GM19324 (cell line): ENCODE measurements around the gene VSX1.

Experiments
- ATAC-seq: cut with Tn5 transposase; IDR thresholded peaks from one replicate; pipeline ENCODE4 v1.9.1; 2021; ENCODE audit warnings: mild to moderate bottlenecking, moderate library complexity; ENCODE audit not compliant: unreplicated experiment, low FRiP score

VSX1 gene

GRCh38 chr20:25054995-25055629 lies 26.8 kb downstream of the VSX1 start:
- no peak for ATAC-seq

DNA sequence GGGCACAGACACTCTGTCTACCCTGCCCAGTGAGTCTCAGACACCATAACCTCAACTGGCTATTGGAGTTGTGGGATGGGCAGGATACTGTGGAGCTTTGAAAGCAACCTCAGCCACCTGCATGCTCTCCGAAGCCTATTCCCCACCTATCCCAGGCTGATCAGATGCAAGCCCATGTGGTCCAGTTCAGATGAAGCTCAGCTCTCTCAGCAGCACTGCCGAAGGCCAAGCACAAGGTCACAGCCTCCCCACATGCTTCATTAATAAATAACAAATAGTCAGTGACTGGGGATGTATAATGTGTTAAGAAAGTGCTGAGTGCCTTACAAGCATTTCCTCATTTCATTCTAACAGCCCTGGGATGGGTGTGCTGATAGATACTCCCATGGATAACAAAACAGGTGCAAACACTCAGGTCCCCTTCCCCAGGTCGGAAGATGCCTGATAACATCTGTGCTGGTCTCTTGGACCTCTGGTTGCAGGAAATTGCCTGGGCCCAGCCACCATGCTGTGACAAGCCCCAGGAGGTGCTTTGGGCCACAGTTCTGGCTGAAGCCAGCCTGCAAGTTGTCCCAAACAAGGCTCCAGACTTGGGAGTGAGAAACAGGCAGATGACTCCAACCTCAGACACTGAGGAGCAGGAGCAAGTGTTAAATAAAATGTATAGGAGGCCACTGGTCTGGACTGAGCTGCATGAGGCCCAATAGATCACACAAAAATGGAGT lies 27.7 kb downstream of the VSX1 start:
- no peak for ATAC-seq

DNA sequence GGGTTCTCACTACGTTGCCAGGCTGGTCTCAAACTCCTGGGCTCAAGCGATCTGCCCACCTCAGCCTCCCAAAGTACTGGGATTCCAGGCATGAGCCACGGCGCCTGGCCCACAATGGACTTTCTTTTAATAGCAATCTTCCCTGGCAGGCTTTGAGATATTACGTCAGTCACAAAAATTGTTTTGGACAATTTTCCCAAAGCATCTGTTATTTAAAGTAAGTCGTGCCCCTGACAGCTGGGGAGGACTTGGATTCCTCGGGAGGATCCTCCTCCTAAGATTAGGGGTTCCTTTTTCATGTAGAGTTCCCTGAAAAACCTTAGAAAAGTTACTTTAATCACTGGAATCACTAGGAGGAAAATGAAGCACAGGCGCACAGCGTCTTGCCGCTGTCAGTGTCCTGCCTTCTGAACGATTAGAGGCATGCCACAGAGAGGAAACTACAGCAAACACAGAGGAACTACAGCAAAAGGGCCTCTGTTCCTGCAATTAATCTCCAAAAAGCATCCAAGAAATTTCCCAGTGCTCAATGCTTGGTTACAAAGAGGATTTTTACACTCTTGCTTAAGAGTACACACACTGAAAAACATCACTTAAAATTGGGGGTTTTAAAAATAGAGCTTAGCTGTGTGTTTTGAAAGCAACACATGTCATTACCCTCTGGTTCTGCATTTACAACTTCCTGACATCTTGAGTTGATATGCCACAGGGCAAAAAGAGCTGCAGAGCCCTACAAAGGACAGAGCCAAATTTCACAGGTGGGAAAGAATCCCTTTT lies 28.5 kb downstream of the VSX1 start:
- ATAC-seq: no peak

DNA sequence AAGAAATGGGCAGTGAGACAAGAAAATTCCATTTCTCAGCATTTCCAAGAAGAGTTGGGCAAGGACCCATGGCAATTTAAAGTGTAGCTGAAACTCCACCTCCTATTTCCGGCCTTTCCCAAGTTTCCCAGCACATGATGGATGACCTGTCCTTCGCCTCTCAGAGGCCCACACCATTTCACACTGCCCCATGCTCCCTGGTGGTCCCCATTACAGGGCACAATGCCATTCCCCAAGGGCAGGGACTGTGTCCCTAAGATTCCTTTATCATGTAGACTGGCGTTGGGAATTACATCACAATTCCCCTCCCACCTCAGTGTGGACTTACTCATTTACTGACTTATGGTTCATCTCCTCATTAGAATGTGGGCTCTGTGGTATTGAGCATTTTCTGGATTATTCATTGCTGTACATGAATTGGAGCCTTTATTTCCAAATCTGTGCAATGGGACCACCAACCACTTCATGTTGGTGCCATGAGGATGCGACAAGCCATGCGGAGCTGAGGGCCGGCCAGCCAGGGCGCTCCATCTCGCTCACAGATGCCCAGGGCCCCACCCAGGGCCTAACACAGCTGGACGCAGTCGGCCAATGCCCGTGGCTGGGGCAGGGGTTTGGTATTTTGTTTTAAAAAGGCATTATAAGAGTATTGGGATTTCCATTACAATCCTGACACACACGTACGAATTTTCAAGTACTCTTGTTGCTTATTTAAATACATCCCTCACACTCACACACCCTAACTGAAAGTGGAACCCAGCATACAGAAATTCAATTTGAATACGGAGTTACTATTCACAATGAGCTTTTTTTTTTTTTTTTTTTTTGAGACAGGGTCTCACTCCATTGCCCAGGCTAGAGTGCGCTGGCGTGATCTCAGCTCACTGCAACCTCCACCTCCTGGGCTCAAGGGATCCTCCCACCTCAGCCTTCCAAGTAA lies 29.4 kb downstream of the VSX1 start:
- no peak for ATAC-seq

GRCh38 chr20:25051386-25052155 lies 30.4 kb downstream of the VSX1 start:
- no peak for ATAC-seq

DNA sequence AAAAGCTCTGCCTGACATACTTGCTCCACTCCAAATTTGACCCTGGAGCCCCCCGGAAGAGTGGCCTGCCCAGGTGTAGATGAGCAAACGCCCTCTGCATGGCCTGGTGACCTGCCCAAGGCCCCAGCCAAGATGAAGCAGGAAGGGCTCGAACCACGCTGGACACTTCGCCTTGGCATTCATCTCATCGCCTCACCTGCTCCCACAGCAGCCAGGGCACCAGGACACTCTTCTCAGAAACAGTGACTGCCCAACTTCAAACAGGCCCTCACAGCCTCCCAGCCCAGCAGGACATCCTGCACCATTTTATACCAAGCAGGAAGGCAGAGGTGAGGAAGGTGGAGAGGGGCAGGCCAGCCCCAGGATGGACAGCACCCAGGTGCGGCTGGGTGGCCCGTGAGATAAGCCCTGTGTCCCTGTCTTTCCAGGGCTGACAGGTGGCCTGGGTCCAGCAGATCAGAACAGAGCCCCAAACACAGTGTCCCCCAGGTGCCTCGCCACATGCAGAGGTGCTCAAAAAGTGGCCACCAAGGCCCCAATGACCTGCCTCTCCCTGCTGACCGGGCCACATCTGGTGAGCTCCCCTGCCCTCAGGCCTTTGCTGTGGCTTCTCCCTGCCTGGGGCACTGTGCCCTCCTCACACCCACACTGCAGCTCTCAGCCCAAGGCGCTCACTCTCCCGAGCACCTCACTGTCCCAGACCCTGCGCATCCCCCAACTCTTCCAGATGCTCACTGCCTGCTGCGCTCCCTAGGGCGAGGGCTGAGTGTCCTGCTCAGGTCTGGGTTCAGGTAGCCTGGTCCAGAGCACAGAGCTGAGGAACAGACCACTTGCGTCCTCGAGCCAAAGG lies 31.2 kb downstream of the VSX1 start:
- ATAC-seq: no peak

DNA sequence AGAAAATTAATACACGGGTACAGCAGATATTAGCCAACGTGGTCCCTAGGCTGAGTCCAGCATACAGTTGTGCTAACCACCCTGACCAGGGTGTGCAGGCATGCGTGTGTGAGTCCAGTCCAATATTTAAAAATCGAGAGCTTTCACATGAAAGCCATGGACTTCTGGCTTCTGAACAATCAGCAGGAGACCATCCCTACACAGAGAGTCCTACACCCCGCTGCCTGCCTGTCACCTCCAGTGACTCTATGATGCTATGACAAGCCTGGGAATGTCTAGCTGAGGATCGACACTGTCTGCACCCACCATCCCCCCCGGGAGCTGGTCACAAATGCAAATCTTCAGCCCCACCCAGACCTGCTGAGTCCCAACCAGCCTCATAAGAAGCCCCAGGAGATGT lies 31.9 kb downstream of the VSX1 start:
- ATAC-seq: no peak

DNA sequence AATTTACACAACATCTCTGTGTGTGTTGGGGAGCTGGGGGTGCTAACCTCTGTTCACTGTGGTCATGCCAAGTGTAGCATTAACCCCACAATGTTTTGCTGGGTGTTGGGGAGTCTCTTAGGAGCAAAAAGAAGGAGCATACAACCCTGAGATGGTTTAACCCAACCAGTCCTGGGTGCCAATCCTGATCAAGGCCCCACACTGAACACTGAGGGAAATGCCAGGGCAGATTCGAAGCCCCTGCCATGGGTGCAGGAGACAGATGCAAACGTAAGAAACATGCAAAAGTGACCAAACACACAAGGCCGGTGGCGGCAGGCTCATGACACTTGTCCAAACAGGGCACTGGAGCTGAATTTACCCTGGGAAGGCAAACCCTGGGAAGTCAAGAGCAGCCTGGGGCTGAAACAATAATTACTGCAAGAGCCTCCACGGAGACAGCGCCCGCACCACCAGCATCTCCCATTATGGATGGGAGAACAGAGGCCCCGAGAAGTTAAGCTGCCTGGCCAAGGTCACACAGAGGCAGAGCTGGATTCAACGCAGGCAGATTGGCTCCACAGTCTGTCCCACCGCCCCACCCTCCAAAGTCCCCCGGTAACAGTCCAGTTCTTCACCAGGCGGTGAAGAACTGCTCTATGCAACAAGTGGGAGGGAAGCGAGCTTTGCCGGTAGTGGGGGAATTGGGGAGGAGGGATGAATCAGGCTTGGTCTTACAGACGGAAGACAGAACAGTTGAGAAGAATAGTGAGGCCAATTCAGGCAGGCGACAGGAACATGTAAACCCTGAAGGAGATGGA lies 32.5 kb downstream of the VSX1 start:
- no peak for ATAC-seq

DNA sequence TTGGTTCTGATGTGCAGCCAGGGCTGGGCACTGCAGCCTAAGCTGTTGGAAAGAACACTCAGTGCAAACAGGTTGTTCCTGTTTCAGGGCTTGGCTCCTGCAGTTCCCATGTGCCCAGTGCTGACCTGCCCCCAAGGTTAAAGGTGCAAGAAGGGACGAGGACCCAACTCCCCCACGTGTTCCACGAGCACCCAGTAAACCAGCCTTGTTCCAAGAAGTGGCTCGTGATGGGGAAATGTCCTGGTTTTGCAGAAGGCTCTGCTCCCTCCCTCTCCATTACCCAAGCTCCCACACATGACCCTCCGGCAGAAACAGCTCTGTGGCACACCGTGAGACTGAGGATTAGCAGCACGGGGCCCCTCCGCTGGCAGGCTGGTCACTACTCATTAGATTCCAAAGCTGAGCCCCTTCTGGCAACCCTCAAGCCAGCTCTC lies 33.4 kb downstream of the VSX1 start:
- no peak for ATAC-seq

DNA sequence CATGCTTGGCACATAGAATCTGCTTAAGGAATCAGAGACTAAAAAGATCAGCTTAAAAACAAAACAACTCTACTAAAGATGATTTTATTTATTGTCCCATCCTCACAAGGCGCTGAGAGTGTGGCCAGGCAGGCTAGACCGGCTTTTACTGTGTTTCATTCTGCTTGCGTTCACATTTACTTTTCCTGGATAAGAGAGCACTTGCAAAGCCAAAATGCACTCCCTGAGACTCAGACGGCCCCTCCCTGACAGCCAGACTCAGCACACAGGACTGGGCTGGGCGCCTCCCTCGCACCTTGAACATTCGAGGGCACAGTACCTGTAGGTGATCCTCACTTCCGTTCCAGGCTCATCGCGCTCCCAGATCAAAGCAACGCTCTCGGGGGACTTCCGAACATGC lies 34.2 kb downstream of the VSX1 start:
- no peak for ATAC-seq

GRCh38 chr20:25046736-25047666 lies 34.9 kb downstream of the VSX1 start:
- ATAC-seq: no peak

DNA sequence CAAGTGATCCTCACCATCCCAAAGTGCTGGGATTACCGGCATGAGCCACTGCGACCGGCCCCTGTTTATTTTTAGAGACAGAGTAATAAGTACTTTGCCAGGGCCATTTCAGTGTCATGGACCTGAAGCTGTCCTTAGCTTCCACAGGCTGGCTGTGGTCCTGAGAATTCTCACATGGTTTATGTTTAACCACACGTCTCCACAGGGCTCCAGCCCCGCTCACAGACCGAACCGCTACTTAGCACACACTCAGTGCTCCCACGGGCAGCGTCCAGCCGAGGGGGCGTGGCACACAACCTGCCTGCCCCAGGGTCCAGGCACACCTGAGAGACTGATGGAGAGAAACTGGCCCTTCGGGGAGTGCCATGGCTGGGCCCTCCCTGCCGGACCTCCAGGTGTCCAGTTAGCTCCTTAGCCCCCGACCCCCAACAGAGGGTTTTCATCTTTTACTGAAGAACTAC lies 35.7 kb downstream of the VSX1 start:
- no peak for ATAC-seq

DNA sequence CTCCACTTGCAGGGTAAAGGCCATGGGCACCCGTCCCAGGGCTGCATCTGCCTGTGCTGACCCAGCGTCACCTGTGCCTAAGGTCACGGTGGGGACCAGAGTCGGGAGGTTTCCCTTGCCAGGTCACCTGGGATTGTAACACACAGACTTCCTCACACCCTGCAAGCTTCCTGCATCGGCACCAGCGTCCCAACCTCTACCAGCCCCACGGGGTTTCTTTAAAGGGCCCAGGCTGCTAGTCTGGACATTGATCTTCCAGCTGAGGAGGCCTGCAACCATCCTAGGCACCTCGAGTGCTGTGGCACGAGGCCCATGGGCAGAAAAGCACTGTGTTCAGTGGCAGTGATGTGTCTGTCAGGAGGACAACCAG lies 36.6 kb downstream of the VSX1 start:
- ATAC-seq: no peak

DNA sequence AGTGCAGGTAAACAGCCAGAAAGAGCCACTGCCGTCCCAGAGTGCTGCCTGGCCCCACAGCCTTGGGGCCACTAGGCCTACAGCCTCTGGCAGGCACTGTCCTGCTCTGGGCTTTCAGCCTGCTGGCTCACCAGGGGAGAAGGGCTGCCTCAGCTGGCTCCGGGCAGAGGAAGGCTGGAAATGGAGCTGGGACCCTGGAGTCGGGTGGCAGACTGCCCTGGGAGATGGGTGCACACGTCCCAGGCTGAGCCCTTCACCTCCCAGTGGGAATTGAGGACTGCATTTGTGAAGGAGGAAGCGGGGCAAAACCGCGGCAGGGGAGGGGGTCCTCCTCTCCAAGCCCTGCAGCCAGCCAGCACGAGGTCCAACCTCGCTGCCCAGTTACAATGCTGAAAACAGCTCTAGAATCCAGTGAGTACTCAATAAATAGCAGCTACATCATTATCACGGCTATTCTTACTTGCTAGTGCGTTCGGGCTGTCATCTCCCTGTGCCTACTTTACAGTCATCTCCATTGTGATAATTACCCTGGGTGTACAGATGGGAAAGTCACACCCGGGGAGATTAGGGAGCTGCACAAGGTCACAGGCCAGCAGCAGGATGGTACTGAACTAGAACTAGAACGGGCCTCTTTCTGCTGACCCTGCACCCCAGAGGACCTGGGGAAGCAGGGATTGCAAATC lies 37.1 kb downstream of the VSX1 start:
- no peak for ATAC-seq

DNA sequence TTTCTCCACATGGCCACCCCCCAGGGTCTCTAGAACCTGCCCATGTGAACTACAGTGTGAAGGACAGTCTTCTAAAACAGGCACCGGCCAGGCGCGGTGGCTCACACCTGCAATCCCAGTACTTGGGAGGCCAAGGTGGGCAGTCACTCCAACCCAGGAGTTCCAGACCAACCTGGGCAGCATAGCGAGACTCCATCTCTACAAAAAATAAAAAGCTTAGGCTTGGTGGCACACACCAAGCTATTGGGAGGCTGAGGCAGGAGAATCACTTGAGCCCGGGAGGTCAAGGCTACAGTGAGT lies 37.7 kb downstream of the VSX1 start:
- ATAC-seq: no peak

DNA sequence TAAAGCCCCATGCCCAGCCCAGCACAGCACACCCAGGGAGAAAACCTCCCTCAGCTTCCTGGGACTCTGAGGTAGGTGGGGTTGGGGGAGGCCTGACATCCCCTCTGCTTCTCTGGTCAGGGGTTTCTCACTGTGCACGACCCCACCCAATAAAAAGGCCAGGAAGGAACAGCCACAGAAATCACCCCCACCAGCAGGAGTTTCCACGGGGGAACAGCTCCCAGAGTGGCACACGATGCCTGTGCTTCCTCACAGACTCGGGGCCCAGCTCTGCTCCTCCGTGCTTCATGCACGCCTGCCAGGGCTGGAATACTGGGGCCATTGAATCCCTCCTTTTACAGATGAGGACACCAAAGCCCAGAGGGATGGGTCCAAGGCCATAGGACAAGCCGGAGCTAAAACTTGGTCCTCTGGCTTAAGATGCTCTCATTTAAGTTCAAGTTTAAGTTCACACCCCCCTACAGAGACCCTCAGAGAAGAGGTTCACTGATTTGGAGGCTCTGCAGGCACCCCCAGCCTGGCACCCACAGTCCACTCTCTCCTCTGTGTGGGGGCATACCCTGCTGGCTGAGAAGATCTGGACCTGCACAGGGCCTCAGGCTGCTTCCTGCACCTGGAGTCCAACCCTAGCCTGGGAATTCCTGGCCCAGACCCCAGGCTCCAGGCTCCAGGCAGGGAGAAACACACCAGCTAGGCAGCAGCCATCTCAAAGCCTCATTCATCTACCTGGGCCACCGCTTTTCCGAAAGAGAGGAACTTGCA lies 38.3 kb downstream of the VSX1 start:
- ATAC-seq: no peak
